Mucosa of gallbladder (tissue), 1 donor: ENCODE measurements around the gene WBP4. TPM values are rescaled to one million over a fixed set of nuclear protein-coding genes. Genes with fewer than 3 reads are reported as not detected.

Experiments used
- DNase-seq: peaks from one replicate; pipeline ENCODE4 v3.0.0-alpha.2; 2020; ENCODE audit warnings: low spot score
- total RNA-seq: library from RNA; stranded (reverse); gene quantifications from one replicate; pipeline ENCODE4 v1.2.1, GENCODE V29; 2021
- donor health status: DM: no; HTN: no; CAD: no.

WBP4 gene
- total RNA-seq, 1 donor from 2014 or later, result 9.5 TPM

GRCh38 chr13:41048640-41049039 lies 12.7 kb upstream of the WBP4 start:
- DNase-seq, result no peak

- DNase-seq, result no peak
These were observed 11.5 kb upstream of the WBP4 start for GRCh38 chr13:41049480-41050440.

- no peak for DNase-seq
These were observed 8.9 kb upstream of the WBP4 start for GRCh38 chr13:41052441-41052840.

DNA sequence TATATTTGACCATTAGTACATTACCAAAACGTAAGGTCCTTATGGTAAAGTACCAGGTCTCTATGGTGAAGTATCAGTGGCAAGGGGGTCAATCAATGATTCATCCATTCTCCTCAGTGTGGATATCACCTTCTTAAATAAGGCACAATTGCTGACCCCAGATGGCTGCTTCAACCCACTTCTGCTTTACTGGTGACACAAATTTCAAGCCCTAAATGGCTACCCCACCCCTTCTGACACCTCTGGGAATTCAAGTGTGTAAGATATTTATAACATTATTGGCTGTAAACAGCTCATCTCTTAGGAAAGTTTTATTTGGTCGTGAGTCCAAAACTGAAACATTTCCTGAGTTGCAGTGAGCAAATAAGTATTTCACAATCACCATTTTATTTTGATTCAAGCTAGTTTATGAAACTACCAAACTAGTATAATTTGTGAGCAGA lies 7.9 kb upstream of the WBP4 start:
- no peak for DNase-seq

GRCh38 chr13:41054212-41054877 lies 7.0 kb upstream of the WBP4 start:
- DNase-seq, result peak; percentile 30

- no peak for DNase-seq
These were observed 6.2 kb upstream of the WBP4 start for GRCh38 chr13:41054919-41055619.

DNA sequence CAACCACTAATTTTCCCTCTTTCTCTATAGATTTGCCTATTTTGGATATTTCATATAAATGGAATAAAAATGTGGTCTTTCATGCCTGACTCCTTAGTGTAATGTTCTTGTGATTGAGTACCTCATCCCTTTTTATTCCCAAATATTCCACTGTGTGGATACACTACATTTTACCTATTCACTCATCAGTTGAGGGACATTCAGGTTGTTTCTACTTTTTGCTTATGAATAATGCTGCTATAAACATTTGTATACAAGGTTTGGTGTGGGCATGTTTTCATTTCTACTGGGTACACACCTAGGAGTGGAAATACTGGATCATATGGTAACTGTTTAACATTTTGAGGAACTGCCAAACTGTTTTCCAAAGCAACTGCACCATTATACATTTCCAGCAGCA lies 5.1 kb upstream of the WBP4 start:
- DNase-seq, result no peak

- no peak for DNase-seq
These were observed 4.2 kb upstream of the WBP4 start for GRCh38 chr13:41056826-41057711.

DNA sequence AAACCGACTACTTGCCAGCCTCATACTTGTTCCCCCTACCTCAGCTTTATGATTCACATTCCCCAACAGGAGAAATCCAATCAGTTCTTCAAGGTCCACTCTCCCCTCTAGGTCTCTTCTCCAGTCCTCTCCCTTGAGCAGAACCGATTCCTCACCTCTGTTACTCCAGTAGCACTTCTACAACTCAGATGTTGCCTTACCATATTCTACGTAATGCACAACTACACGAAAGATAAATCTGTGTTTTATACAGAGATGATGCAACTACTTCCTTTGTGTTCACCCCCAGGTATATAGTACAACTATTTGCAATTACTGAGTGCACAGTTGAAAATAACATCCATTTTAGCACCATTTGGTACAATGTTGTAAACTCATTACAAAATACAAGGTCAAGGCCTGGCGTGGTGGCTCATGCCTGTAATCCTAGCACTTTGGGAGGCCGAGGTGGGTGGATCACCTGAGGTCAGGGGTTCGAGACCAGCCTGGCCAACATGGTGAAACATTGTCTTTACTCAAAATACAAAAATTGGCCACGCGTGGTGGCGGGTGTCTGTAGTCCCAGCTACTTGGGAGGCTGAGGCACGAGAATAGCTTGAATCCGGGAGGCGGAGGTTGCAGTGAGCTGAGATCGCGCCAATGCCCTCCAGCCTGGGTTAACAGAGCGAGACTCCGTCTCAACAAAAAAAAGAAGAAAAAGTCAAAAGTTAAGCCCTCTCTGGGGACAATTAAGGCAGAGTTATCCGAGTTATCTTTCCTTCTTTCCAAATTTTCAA lies 2.8 kb upstream of the WBP4 start:
- no peak for DNase-seq

GRCh38 chr13:41059456-41060081 lies 1.7 kb upstream of the WBP4 start:
- DNase-seq, result no peak

GRCh38 chr13:41060082-41060723 lies 1.1 kb upstream of the WBP4 start:
- peak; percentile 86 for DNase-seq

GRCh38 chr13:41060724-41061074 lies 610 bp upstream of the WBP4 start:
- peak; percentile 70 for DNase-seq

DNA sequence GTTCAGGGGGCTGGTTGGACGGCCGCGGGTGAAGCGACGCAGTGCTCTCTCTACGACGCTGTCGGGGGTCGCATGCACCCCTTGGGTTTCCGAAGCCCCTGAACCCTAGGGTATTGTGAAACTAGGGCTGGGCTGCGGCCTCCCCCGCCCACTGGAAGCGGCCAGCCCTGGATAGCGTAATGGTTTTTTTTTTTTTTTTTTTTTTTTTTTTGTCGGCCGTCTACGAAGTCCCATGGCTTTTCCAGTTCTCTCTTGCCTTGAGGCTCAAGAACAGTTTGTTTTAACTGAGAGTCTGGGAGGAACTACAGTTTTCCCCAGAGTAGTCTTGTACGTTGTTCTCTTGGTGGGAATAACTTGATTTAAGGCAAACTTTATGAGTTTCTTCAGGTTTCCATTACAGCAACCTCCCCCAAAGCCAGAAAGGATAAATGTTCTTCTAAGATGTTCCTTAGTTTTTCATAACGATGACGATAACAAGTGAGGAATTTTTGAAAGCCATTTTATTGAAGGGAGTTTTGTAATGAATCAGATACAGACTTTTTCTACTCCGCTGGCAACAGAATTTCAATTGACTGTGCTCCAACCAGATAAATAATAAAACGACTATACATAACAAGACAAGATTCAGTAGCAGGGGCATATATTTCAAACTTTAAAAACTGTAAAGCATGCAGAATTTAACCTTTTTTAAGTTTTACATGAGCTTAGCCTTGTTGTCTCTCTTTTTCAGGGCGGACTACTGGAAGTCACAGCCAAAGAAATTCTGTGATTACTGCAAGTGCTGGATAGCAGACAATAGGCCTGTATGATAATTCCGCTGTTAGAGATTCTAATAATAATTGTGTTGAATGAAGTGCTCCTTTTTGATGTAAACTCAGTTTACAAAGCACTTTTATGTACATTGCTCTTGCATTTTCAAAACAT lies 867 bp downstream of the WBP4 start:
- no peak for DNase-seq

DNA sequence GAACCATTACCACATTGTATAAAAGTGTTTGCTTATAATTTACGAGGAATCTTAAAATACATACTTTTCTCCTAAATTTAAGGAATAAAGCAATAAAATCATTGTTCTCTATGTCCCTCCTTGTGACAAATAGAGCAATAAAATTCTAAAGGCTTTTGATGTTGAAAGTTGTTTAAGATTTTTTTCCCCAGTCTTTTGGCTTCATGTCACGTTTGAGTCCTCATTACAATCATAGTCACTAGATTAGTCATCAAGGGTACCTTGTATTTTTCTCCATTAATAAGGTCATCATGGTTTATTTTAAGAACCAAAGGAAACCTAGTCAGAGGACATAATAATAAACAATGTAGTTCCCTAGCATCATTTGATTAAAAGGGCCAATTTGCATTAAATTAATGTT lies 3.2 kb downstream of the WBP4 start:
- no peak for DNase-seq

DNA sequence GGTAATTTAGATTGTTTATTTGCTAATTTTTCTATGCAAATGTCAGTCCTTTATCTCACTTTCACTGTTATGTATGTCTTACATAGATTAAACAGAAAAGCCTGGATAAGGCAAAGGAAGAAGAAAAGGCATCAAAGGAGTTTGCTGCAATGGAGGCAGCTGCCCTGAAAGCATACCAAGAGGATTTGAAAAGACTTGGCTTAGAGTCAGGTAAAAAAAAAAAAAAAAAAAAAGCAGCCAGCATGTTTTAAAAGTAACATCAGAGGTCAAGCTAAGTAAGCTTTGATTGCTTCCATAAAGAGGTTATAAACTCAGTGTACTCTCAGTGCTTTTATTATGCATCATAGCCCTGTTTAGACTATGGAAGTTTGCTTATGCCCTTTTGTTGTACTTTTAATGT lies 3.8 kb downstream of the WBP4 start:
- no peak for DNase-seq

- DNase-seq, result no peak
These were observed 13.2 kb downstream of the WBP4 start for GRCh38 chr13:41074523-41074922.

- DNase-seq, result no peak
These were observed 13.7 kb downstream of the WBP4 start for GRCh38 chr13:41075034-41075433.

GRCh38 chr13:41075485-41075884 lies 14.2 kb downstream of the WBP4 start:
- no peak for DNase-seq

DNA sequence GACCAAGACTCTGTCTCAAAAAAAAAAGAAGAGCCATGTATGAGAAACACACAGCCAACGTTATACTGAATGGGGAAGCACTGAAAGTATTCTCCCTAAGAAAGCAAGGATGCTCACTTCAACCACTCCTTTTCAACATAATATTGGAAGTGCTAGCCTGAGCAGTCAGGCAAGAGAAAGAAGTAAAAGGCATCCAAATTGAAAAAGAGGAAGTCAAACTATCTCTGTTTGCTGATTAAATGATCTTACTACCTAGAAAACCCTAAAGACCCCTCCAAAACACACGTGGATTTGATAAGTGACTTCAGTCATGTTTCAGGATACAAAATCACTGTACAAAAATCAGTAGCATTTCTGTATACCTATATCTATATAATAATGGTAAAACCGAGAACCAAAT lies 16.2 kb downstream of the WBP4 start:
- DNase-seq, result no peak
